ENCODE data around the gene KLHL26. TPM values are rescaled to one million over a fixed set of nuclear protein-coding genes. Genes with fewer than 3 reads are reported as not detected.
A peak's percentile ranks its signal among the peaks of the same experiment; 100 is the strongest.
"Not testable (repeated sequence)": the region's sequence is repeated elsewhere in the genome, so short reads cannot be mapped to it uniquely, and the experiment has no call there.

The KLHL26 gene, protein sequence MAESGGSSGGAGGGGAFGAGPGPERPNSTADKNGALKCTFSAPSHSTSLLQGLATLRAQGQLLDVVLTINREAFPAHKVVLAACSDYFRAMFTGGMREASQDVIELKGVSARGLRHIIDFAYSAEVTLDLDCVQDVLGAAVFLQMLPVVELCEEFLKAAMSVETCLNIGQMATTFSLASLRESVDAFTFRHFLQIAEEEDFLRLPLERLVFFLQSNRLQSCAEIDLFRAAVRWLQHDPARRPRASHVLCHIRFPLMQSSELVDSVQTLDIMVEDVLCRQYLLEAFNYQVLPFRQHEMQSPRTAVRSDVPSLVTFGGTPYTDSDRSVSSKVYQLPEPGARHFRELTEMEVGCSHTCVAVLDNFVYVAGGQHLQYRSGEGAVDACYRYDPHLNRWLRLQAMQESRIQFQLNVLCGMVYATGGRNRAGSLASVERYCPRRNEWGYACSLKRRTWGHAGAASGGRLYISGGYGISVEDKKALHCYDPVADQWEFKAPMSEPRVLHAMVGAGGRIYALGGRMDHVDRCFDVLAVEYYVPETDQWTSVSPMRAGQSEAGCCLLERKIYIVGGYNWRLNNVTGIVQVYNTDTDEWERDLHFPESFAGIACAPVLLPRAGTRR
- 1 to 10 TPM; 5.0 to 6.1 (median 5.3) TPM for polyA plus RNA-seq (ENCODE audit: insufficient read length in 3 of 3)

- DNase-seq (ENCODE audit: low read depth in 3 of 3, low spot score in 2 of 3), result no peak
These were observed at the start of gene KLHL26 for GRCh38 chr19:18636969-18637629. TSS of gene KLHL26 (plus strand) at chr19:18637028. CDS start at chr19:18637055, 27 bp downstream.

- DNase-seq (ENCODE audit: low read depth in 3 of 3, low spot score in 2 of 3), result no peak
These were observed 49.3 kb upstream of the KLHL26 start for GRCh38 chr19:18587561-18587960.

DNA sequence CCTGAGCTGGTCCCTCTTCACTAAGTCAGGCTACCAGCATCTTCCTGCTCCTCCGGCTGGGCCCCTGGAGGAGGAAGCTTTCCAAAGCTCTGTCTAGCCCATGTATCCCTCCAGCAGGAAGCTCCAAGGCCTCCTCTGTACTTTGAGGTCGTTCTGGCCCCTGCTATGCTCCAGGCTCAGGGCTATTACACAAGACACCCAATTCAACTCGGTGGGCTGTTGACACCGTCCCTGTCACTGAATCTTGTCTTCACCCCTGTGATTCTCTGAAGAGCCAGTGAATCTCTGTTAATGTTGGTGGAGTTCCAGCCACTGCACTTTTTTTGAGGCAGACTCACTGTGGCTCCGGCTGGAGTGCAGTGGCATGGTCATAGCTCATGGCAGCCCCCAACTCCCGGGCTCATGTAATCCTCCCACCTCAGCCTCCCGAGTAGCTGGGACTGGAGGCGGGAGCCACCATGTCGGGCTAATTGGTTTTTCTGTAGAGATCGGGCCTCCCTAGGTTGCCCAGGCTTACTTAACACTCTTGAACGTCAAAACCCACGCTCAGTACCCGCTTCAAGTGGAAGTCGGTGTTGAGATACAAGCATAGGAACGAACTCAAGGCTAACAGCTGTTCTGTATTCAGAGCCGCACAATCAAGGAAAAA is 48.7 kb upstream of the KLHL26 start:
- DNase-seq (ENCODE audit: low read depth in 3 of 3, low spot score in 2 of 3), result no peak

- peak in 1 of 3 donors; percentile 56 for DNase-seq (ENCODE audit: low read depth in 3 of 3, low spot score in 2 of 3)
These were observed 48.0 kb upstream of the KLHL26 start, which contains the start of gene REX1BD for GRCh38 chr19:18588611-18589379. TSS of gene REX1BD (plus strand) at chr19:18588798. CDS start at chr19:18588802, 4 bp downstream.

- DNase-seq (ENCODE audit: low read depth in 3 of 3, low spot score in 2 of 3), result no peak
These were observed 47.2 kb upstream of the KLHL26 start for GRCh38 chr19:18589380-18590272.

- peak; percentile 52 to 74 (median 74) for DNase-seq (ENCODE audit: low read depth in 3 of 3, low spot score in 2 of 3)
These were observed 46.3 kb upstream of the KLHL26 start for GRCh38 chr19:18590273-18591272.

DNA sequence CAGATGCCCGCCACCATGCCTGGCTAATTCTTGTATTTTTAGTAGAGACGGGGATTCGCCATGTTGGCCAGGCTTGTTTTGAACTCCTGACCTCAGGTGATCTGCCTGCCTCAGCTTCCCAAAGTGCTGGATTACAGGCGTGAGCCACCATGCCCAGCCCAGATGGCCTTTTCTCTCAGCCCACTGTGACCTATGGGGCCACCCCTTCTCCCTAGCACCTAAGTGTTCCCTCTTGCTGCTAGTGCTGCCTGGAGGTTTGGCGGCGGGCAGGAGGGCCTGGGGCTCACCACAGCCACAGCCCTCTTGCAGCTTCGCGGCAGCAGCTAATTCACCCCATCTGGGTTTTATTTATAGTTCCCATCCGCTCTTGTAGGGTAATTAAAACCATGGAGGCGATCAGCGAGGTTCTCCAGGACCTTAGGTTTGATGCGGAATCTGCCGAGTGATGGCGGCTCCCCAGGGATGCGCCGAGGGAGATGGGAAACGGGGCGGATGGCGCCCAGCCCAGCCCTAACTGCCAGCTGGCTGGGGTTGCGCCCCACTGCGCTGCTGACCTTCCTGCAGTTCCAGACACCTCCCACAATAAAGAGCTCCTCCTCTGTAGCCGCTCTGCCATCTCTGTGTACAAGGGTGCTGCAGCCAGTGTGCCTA is 45.0 kb upstream of the KLHL26 start:
- no peak for DNase-seq (ENCODE audit: low read depth in 3 of 3, low spot score in 2 of 3)

- not testable (repeated sequence) for DNase-seq (ENCODE audit: low read depth in 3 of 3, low spot score in 2 of 3)
These were observed 44.1 kb upstream of the KLHL26 start for GRCh38 chr19:18592732-18593131.

GRCh38 chr19:18593367-18594095 is 43.3 kb upstream of the KLHL26 start:
- DNase-seq (ENCODE audit: low read depth in 3 of 3, low spot score in 2 of 3), result no peak

- peak in 1 of 3 donors; percentile 69 for DNase-seq (ENCODE audit: low read depth in 3 of 3, low spot score in 2 of 3)
These were observed 42.6 kb upstream of the KLHL26 start for GRCh38 chr19:18594096-18594823.

DNA sequence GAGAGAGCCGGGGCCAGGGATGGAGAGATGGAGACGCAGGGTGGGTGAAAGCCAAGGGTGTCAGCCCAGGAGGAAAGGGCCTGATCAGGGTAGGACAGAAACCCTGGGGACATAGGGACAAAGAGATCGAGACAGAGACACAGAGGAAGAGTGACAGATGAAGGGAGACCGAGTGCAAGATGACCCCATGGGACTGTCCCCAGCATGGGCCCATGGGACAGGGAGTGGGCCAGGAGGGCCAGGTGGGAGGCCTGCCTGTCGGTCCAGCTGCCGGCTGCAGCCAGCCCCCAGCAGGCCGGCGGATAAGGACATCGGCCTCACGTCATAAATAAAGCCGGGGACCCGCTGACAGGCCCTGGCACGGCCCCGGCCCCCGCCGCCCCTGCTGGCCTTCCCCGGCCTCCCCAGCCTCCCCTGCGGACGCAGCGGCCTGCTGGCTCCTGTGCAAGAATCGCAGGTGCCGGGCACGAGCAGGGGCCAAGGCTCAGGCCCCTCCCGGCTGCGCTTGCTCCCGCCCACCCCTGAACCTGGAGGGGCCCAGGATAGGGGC is 41.9 kb upstream of the KLHL26 start:
- DNase-seq (ENCODE audit: low read depth in 3 of 3, low spot score in 2 of 3), result no peak

DNA sequence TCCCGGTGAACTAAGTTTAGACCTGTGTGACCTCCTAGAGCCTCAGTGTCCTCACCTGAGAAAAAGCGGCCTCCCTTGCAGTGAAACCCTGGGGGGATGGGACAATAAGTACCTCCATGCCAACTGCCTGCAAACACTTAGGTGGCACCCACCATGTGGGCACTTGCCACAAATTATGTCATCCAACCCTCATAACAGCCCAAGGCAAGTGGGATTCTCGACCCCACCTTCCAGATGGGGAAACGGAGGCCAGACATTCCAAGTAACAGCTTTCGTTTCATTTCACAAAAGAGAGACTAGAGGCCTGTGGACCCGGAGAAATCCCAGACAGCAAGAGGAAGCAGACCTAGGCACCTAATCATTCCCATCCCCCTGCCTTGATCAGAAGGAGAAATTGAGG is 41.4 kb upstream of the KLHL26 start:
- DNase-seq (ENCODE audit: low read depth in 3 of 3, low spot score in 2 of 3), result no peak

DNA sequence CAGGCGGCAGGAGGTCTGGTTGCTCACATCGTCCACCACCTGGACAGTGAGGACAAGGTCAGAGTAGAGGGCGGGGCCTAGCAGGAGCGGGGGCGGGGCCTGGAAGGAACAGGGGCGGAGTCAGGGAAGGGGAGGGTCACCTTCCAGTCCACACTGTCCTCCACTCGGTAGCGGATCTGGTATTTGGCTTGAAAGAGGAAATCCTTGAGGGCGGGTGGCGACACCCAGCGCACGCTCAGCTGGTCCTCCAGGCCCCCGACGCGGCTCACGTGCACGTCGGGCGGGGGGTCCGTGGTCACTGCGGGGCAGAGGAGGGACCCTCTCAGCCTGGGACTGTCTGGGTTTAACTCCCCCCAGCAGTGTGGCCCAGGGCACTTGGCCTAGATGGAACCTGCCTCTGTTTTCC is 40.1 kb upstream of the KLHL26 start:
- no peak for DNase-seq (ENCODE audit: low read depth in 3 of 3, low spot score in 2 of 3)

- no peak for DNase-seq (ENCODE audit: low read depth in 3 of 3, low spot score in 2 of 3)
These were observed 38.8 kb upstream of the KLHL26 start for GRCh38 chr19:18597809-18598660.

GRCh38 chr19:18599485-18599884 is 37.3 kb upstream of the KLHL26 start:
- DNase-seq (ENCODE audit: low read depth in 3 of 3, low spot score in 2 of 3), result no peak

Data from right renal cortex interstitium (tissue), 3 donors.